ENCODE measurements around the gene BAG2. TPM values are rescaled to one million over a fixed set of nuclear protein-coding genes. Genes with fewer than 3 reads are reported as not detected.

The BAG2 gene
- total RNA-seq, 2 donors from 2014 or later, result 15.7 to 19.6 TPM

DNA sequence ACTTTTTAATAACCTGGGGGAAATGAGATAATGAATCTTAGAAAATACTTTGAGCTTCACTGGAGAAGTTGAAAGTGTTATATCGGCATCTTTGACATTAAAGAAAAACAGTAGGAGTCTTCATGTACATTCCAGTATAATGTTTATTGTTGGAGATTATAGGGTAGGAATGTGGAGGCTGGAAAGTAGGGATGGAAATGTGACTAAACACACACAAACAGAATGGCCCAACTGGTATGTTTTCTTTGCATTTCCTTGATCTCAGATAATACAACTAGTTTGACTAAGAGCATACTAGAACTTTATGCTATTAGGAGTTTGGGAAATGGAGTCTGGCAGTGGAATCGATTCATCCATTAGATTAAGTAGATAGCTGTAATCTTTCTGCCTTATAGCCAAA, 10.1 kb upstream of the BAG2 start:
- Histone ChIP-seq H3K27me3 (replicated peaks; ENCODE audit: insufficient read depth) (no peaks in the 10 kb centered on the region), H3K4me3 (no peak overlapping the region), H3K9me3 (peaks cover 7% of the 10 kb centered on the region), H3K27ac (no peak overlapping the region), H3K36me3 (peaks cover 14% of the 10 kb centered on the region), H3K4me1 (ENCODE audit: control insufficient read depth in 1 of 2, low read depth in 2 of 2) (no peaks in the 10 kb centered on the region)
- TF ChIP-seq, protein P1, sequence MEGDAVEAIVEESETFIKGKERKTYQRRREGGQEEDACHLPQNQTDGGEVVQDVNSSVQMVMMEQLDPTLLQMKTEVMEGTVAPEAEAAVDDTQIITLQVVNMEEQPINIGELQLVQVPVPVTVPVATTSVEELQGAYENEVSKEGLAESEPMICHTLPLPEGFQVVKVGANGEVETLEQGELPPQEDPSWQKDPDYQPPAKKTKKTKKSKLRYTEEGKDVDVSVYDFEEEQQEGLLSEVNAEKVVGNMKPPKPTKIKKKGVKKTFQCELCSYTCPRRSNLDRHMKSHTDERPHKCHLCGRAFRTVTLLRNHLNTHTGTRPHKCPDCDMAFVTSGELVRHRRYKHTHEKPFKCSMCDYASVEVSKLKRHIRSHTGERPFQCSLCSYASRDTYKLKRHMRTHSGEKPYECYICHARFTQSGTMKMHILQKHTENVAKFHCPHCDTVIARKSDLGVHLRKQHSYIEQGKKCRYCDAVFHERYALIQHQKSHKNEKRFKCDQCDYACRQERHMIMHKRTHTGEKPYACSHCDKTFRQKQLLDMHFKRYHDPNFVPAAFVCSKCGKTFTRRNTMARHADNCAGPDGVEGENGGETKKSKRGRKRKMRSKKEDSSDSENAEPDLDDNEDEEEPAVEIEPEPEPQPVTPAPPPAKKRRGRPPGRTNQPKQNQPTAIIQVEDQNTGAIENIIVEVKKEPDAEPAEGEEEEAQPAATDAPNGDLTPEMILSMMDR (IDR thresholded peaks at IDR 0.05), result no peak
- DNase-seq (ENCODE audit: low spot score) (no peak), ATAC-seq (ENCODE audit: insufficient number of reproducible peaks, low FRiP score, low read depth) (no peak)

DNA sequence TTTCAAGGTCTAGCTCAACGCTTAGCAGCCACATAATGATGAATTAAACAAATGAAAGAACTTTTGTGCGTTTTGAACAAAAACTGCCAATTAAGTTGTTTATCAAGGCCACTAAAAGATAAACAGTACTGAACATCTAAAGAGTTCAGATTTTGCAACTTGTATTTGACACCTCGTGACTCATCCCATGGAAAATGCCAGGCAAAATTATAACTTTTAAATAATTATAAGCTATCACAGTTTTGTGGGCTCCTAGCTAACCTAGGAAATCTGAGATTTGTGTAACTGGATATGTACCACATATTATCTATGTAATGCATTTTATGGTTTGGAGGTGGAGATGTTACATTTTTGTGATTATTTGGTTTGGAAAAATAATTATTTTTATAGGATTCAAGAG, 9.6 kb upstream of the BAG2 start:
- Histone ChIP-seq H3K4me3 (no peak overlapping the region), H3K36me3 (peaks cover 18% of the 10 kb centered on the region), H3K27ac (no peak overlapping the region), H3K4me1 (ENCODE audit: control insufficient read depth in 1 of 2, low read depth in 2 of 2) (no peaks in the 10 kb centered on the region), H3K27me3 (replicated peaks; ENCODE audit: insufficient read depth) (no peaks in the 10 kb centered on the region), H3K9me3 (peaks cover 7% of the 10 kb centered on the region)
- TF ChIP-seq, protein P1 (IDR thresholded peaks at IDR 0.05), result no peak
- DNase-seq (ENCODE audit: low spot score), result no peak
- ATAC-seq (ENCODE audit: insufficient number of reproducible peaks, low FRiP score, low read depth), result no peak

DNA sequence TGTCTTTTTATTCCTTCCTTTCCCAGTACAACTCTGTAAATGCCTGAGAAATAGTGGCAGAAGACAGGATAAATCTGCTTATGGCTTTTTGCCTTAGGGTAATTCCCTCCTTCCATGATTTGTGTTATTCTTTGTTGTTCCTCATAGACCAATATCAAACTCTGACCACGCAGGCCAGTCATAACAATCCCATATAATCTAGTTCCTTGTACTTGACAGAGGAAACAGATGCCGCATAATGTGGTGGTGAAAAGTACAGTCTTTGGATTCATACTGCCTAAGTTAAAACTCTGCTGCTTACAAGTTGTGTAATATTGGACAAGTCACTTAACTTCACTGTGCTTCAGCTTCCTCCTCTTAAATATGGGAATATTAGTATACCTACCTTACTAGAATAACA, 8.2 kb upstream of the BAG2 start:
- DNase-seq (ENCODE audit: low spot score) (no peak), ATAC-seq (ENCODE audit: insufficient number of reproducible peaks, low FRiP score, low read depth) (no peak)
- Histone ChIP-seq H3K4me1 (ENCODE audit: control insufficient read depth in 1 of 2, low read depth in 2 of 2) (no peaks in the 10 kb centered on the region), H3K27ac (no peak overlapping the region), H3K9me3 (peaks cover 7% of the 10 kb centered on the region), H3K27me3 (replicated peaks; ENCODE audit: insufficient read depth) (no peaks in the 10 kb centered on the region), H3K4me3 (no peak overlapping the region), H3K36me3 (peaks cover 20% of the 10 kb centered on the region)
- TF ChIP-seq, protein P1 (IDR thresholded peaks at IDR 0.05), result no peak

- H3K4me1 ChIP-seq (ENCODE audit: control insufficient read depth in 1 of 2, low read depth in 2 of 2), result no peaks in the 10 kb centered on the region
- H3K36me3 ChIP-seq, result peaks cover 20% of the 10 kb centered on the region
- TF ChIP-seq, protein P1 (IDR thresholded peaks at IDR 0.05), result no peak
- H3K27ac ChIP-seq, result no peak overlapping the region
- no peaks in the 10 kb centered on the region for H3K27me3 ChIP-seq (replicated peaks; ENCODE audit: insufficient read depth)
- peaks cover 7% of the 10 kb centered on the region for H3K9me3 ChIP-seq
- DNase-seq (ENCODE audit: low spot score), result no peak
- no peak for ATAC-seq (ENCODE audit: insufficient number of reproducible peaks, low FRiP score, low read depth)
- no peak overlapping the region for H3K4me3 ChIP-seq
Observed at GRCh38 chr6:57165080-57165479, 7.0 kb upstream of the BAG2 start.

DNA sequence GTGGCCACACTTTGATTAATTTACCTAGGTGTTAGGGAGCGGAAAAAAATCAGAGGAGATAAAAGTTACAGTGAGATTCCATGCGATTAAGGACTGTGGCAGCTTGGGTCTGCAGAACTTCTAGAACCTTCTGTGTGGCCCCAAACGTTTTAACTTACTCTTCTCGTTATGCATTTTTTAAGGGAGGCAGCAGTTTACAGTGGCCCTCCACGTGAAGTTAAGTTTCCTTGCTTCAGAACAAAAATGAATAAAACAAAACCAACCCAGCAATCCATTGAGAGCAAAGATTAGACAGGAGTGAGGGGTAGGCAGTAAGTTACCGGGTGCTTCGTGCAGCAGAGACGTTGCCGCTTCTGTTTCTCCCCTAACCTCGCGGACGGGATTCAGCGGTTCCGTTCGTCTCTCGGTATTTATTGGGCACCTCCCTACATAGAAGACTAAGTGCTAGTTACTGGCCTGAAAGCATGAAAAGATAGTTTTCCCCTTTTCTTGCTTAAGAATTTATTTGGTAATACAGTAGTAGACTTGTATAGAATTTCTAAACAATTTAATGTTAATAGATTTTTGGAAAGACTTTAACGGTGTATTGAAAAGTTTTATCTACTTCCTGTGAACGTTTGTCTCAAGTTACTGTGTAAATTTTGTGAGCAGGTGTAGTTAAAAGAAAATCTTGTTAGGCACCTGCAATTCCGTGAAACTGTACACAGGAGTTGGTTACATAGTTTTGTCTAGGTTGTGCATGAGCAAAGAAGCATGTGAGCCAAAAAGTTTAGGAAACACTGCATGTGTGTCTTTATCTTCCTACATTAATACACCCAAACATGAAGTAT, 1.1 kb downstream of the BAG2 start:
- Histone ChIP-seq H3K36me3 (no peaks in the 10 kb centered on the region), H3K27me3 (replicated peaks; ENCODE audit: insufficient read depth) (no peaks in the 10 kb centered on the region), H3K4me3 (peak overlapping the region; percentile 84), H3K4me1 (ENCODE audit: control insufficient read depth in 1 of 2, low read depth in 2 of 2) (peaks cover 37 to 39% of the 10 kb centered on the region in 2 donors), H3K27ac (peak overlapping the region; percentile 83 to 92), H3K9me3 (no peaks in the 10 kb centered on the region)
- DNase-seq (ENCODE audit: low spot score) (no peak), ATAC-seq (ENCODE audit: insufficient number of reproducible peaks, low FRiP score, low read depth) (no peak)
- TF ChIP-seq, protein P1 (IDR thresholded peaks at IDR 0.05), result no peak
